NCI-H2227 (cell line): Measurements from ENCODE around the gene DDX42.
A peak's percentile ranks its signal among the peaks of the same experiment; 100 is the strongest.

Source experiments
- DNase-seq: peaks from one replicate; lab custom pipeline; 2025; ENCODE audit not compliant: unreplicated experiment; lab: John Stamatoyannopoulos, UW

DDX42 gene

DNA sequence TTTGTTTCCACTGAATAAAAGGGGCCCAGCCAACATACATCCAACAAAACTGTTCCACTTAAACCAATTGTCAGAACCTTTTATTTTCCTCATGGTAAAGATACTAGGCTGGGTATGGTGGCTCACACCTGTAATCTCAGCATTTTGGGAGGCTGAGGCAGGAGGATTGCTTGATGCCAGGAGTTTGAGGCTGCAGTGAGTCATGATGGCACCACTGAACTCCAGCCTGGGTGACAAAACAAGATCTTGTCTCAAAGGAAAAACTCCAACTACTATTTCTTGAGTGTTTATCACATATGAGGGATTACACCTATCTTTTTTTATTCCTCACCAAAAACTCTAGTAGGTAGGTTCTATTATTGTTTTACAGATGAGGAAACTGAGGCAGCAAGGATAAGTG lies 48.6 kb downstream of the DDX42 start:
- no peak for DNase-seq

DNA sequence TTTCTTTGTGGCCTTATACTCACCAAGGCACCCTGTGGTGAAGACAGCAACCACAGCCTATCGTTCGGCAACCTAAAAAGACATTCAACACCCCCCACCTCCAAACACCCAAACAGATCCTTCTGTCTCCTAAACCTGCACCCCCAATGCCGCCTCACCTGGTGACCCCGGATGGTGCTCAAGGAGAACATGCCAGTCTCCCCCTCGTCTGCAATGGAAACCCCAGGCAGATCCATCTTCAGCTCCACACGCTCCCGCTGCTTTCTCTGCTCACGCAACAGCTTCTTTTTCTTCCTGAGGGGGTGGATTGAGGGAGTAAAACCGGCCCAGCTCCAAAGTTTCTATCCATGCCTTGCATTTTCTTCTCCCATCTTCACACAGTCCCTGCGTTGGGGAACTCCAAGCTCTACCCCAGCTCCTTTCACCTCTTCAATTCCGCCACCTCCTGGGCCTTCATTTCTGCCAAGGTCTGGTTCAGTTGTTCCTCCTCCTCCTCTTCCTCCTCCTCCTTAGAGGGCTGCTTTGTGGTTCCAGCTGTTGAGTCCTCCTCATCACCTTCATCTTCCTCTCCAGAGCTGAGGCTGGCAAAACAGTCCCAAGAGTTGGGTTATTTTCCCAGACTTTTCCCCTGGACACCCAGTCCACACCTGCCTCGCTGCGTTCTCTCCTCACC lies 49.8 kb downstream of the DDX42 start:
- DNase-seq = no peak

DNA sequence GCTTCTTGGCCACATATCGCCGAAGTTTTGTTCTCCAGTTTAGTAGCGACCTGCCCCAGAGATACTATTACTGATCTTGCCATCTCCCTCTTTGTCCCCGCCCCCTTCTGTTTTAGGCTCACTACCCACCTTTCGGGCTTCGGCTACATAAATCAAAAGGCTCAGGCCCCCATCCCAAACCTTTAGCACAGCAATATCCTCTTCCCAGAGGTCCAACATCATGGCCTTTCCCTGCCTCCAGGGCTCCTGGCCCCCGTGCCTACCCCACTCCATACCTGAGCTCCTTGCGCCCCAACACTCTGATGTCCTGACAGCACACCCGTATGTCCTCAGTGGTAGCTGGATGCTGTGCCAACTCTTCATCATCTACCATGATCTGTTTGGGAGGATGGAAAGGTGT lies 50.4 kb downstream of the DDX42 start:
- DNase-seq = no peak

DNA sequence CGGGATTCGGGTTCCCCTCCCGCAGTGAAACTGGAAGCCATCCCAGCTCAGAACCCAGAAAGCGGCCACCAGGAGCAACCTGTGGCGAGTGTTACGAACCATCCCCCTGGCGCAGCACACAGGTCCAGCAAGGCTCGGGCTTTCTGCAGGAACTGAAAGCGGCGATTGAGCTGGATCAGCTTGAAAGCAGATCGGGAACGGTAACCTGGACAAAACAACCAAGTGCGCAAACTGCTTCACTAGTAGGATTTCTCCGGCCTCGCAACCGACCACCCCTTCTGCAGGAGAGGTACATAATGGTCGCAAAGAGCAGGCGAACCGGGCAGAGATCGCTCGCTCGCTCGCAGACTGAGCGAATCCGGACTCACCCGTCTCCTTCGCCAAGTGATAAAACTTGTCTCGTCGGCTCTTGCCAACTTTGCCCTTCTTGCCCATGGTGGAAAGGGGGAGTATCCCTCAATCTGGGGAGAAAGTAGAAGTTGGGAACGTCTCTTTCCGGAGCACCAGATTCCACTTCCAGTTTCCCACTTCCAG lies 52.6 kb downstream of the DDX42 start:
- DNase-seq = peak; percentile 63

DNA sequence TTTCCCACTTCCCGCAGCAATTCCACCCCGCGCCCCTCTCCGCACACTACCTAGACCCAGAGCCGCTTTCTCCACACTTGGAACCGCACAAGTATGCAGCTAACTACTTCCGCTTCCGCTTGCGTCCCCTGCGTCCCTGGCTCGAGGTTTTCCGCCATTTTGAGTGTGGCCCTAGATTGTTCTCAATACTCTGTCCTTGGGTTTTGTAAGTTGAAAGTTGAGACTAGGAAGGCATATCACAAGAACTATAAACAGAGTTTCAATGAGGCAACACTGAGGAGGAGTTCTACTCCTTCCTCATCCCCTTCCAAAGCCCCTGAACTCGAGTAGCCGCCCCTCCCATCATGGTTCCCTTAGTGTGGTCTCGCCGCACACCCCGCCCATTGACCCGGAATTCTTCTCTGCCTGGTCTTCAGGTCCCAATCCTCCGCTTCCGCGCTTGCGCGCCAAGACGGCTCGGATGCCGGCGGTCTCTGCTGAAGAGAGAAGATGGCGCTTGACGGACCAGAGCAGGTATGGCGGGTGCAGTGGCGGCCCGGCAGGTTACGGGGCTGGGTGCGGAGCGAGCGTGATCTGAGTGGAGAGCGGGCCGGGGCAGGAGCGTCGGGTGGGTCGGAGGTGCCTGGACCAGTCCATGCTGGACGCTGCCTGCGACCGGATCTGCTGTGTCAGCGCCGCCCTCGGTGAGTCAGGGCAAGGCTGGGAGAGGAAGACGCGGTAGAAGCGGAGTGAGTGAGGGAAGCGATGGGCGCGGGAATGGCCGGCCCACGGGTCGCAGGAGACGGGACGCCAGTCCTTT lies 53.2 kb downstream of the DDX42 start, which contains the start of the genes FTSJ3 and PSMC5:
FTSJ3 (minus strand) TSS at position 662 of the 799 bp plus-strand sequence. CDS start 761 bp downstream, outside the sequence.
PSMC5 (plus strand) TSS at position 430 of the 799 bp plus-strand sequence; CDS start at position 490, 60 bp downstream.
- peak; percentile 95 for DNase-seq

DNA sequence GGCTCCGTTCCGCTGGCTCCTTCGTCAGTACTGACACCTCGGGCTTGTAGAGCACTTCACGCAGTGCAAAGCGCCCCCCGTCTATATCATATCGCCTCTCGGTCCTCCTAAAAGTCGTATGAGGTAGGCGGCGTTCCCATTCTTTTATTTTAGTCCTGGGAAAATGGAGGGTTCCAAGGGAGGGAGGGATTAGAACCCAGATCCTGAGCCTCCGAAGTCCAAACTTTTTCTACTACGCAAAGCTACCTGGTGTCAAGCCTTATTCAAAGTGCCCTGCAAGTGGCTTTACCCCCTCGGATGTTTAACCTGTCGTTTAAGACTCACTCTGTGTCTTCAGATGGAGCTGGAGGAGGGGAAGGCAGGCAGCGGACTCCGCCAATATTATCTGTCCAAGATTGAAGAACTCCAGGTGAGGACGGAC lies 53.8 kb downstream of the DDX42 start:
- DNase-seq = no peak

DNA sequence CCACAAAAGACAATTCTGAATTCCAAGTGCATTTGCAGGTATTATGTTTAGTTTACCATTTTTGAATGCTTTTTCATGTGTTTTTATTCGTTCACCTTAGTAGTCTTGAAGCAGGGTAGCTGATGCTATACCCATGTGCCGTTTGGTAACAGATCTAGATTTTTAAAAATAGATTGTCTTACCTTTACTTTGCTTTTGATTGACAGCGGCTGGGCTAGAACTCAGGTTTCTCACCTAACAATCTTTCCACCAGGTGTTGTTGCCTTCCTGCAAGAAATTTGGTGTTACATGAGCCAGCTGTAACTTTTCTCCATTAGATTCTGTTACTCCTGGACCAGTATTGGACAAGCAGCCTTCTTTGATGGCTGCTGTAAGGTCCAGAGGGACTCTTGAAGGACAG lies 55.0 kb downstream of the DDX42 start:
- DNase-seq = no peak

DNA sequence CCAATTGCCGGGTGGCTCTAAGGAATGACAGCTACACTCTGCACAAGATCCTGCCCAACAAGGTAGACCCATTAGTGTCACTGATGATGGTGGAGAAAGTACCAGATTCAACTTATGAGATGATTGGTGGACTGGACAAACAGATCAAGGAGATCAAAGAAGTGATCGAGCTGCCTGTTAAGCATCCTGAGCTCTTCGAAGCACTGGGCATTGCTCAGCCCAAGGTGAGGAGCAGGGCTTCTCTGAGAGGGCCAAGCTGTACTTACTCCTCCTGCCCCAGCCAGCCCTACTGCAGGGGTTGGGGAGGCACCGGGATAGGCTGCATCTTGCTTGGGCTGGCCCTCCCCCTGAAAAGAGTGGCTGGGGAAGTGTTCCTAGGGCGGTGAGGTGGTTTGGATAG lies 56.3 kb downstream of the DDX42 start:
- no peak for DNase-seq

DNA sequence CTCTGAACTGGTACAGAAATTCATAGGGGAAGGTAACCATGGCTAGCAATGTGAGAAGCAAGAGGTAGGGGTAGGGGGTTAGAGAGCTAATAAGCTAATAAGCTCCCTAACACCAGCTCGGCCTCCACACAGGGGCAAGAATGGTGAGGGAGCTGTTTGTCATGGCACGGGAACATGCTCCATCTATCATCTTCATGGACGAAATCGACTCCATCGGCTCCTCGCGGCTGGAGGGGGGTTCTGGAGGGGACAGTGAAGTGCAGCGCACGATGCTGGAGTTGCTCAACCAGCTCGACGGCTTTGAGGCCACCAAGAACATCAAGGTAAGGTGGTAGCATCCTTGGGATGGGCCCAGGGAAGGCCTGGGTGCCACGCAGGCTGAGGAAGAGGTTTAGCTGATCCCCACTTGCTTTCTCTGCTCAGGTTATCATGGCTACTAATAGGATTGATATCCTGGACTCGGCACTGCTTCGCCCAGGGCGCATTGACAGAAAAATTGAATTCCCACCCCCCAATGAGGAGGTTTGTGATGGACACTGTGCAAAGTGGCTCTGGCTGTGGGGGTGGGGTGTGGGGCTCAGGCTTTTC lies 57.0 kb downstream of the DDX42 start:
- DNase-seq = no peak

DNA sequence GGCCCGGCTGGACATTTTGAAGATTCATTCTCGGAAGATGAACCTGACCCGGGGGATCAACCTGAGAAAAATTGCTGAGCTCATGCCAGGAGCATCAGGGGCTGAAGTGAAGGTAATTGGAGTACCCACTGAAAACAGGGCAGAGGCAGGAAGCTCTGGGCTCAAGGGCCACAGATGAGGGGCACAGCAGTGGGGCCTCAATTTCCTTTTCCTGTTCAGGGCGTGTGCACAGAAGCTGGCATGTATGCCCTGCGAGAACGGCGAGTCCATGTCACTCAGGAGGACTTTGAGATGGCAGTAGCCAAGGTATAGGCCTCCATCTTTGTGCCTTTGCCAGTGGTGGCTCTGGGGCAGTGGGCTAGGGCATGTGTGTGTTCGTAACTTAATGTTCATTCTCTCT lies 57.5 kb downstream of the DDX42 start:
- DNase-seq = no peak

DNA sequence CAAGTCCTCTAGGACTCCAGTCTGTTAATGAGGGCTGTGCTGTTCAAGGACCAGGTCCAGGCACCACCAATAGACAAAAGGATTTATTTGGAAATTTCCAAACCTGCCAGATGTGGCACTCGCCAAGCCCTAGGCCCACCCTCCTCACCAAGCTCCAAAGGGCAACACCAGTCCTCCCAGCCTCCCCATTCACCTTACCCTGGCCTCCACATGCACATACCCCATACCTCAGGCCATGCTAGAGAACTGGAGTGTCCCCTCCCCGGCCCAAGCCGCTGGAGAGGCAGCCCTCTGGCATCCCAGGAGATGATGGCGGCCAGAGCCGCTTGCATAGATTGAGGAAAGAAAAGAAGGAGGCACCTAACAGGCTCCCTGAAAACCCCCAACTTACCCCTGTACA lies 58.0 kb downstream of the DDX42 start:
- no peak for DNase-seq

DNA sequence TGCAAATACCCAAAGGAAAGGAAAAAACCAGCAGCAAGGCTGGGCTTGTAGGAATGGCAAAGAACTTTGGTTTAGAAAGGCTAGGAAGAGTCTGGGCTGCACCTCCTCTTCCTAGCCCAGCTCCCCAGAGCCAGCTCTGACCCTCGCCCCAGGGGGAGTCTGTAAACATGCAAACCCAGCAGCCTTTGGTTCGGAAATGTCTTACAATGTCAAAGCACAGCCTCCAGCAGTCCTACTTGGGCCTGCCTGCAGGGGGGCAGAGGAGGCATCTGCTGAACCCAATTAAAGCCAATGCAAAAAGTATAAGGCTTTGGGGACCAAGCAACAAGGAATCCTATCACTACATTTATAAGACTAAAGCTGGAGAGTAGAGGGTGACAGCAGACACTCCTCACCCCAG lies 58.5 kb downstream of the DDX42 start:
- no peak for DNase-seq

DNA sequence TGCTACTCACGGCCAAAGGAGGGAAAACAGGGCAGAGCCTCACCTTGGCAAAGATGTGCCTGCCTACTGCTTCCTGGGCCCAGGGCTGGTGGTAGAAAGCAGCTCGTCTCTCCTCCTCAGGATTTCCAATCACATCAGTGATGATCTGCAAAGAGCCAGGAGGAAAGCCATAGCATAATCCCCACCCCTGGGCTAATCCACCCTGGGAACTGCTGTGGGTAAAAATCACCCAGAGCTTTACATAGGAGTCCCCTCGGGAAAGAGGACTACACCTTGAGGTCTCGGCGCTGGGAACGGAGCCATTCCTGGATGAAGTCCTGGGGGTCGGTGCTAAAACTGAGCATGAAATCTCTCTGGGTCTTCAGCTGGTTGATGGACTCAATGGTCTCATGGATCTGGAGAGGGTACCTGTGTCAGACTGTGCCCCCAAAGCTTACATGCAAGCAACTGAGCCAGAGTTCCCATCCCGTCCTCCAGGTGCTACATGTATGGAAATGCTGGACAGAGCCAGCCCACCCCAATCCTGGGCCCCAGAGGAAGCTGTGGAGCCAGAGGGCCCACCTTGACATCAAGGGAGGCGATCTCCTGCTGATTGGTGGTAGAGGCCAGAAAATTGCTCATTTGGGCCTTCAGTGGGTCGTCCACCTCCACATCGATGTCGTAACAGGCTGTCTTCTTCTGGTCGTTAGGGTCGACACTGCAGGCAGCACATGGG lies 59.2 kb downstream of the DDX42 start:
- DNase-seq = no peak

DNA sequence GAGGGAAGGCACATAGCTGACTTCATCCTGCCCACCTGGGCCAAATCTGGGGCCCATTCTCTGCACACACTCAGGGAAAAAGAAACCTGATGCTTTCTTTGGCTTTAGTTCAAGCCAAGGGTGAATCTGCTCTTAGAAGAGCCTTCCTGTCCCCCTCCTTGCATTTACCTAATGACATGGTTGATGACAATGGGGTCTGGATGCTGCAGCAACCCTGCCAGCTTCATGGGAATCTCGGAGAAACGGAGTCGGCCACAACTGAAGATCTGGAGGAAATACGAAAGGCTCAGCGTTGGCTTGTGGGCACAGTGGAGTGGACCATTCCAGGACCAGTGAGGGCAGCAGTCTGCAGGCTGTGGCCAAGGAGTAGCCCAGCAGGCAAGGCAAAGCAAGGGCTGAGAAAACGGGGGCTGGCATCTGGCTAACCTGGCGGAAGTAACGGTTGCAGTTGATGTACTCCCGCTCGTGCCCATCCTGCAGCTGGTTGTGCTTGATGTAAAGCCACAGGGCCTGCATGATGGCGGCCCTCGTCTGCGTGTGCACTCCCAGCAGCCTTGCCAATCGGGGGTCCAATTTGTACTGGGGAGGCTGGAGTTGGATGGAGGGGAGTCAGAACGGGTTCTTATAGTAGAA lies 59.9 kb downstream of the DDX42 start:
- DNase-seq = no peak

DNA sequence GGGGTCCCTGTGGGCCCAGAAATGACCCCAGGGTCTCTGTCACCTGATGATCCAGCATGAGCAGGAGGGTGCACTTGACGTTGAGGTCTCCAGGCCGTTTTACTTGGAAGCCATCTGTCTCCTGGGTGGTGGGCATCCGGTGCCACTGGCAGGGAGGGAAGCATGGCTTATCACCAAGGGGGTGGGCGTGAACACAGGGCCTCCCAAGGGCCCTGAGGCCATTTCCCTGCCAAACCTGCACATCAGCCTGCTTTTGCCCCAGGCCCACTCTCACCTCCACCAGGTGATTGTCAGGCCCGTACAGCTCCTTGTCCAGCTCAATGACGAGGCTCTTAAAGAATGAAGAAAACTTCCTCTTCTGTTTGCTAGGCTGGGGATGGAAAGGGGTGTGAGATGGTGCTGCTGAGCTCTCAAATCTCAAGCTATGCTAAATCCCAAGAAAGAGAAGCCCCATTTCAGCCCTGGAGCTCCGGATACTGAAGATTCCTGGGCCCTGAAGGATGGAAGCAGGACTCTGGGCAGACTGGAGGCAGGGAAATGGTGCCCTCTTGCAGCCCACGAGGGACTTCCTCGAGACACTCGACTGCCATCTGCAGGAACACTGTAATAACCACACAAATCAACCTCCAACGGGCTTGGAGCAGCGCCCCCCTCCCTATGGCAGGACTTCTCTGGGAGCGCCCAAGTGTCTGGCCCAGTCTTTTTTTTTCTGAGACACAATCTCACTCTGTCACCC lies 60.6 kb downstream of the DDX42 start:
- DNase-seq = peak; percentile 82

DNA sequence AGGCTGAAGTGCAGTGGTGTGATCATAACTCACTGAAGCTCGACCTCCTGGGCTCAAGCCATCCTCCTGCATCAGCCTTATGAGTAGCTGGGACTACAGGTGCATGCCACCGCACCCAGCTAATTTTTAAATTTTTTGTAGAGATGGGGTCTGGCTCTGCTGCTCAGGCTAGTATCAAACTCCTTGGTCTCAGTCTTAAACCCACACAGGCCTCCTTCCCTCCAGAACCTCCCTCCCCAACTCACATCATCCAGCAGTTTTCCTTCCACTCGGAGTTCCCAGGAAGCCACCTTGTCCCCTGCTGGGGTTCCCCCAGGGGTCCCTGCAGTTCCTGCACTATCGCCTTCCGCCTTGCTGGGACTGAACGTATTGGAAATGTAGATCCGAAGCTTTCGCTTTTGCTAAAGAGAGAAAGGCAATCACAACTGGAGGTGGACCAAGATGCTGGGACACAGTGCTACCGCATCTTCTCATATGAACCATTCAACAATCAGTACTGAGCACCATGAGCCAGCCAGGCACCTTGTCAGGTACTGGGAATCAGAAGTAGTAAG lies 61.3 kb downstream of the DDX42 start:
- no peak for DNase-seq

DNA sequence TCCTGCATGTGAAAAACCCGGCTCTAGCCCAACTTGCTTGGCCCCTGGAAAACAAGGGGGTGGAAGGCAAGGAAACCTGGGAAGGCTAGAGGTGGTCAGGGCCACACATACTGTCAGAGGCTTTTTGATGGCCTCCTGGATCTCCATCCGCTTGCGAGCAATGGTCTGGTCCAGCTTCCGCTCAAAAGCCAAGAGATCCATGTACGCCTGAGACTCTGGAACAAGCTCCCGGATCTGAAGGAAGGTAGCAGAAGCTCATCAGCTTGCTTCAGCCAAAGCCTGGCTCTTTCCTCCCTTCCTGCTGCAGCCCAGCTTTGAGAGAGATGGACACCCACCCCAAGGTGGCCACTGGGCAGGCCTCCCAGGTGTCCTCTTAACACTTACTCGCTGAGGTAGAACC lies 62.8 kb downstream of the DDX42 start:
- no peak for DNase-seq

DNA sequence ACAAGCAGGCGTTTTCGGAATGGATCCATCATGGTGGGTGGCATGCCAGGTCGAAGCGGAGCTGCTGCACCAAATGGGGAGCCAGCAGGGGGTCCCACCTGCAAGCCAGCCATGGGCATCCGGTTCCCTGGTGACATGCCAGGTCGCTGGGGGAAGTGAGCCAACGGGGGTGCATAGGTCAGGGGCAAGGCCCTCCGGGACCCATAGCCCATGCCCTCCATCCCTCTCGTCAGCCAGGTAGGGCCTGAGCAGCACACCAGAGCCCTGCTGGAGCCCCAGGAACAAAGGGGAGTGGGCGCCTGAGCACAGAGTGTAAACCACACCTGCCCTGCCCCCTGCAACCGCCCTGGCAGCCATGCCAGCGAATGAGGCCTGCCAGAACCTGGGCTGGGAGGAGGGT lies 63.5 kb downstream of the DDX42 start:
- no peak for DNase-seq

DNA sequence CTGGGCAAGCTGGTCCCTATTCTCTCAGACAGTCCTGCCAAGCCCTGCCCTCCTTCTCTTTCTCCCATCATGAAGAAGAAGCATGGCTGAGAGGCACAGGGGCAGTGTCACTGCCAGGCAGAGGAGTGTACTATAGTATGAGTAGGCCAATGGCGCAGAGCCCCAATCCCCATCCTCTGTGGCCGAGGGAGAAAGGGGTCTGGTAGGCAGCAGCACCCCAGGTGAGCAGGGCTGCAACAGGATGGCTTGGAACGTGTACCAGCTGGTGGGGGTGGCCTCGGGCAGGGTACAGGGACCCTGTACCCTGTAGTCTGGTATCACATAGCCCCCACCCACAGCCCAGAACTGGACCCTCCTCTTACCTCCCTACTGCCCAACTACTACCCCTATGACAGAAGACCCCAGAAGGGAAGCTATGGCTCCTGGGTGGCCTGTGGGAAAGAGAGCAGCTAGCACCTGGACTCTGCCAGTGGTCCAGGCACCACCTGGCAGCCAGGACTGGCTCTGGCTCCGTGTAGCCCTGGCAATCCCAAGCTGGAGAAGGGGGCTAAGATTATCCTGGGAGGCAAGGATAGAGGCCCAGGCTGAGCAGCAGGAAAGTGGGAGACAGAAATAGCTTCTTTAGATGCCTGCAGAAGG lies 64.1 kb downstream of the DDX42 start:
- DNase-seq = no peak
